Left ventricle myocardium inferior (tissue), 1 donor: ENCODE data around the gene RRP8. TPM values are rescaled to one million over a fixed set of nuclear protein-coding genes. Genes with fewer than 3 reads are reported as not detected.

Experiments used
- DNase-seq: peaks from one replicate; pipeline ENCODE4 v3.0.0-alpha.2; 2020
- H3K27ac ChIP-seq: fragments of 200-600 bp; replicated peaks from 2 replicates; pipeline ENCODE4 v1.8.0; 2021
- H3K27me3 ChIP-seq: fragments of 200-600 bp; 2 replicates; pipeline ENCODE4 v1.8.0; 2021; ENCODE audit warnings: low read depth
- H3K36me3 ChIP-seq: fragments of 200-600 bp; 2 replicates; pipeline ENCODE4 v1.8.0; 2021
- H3K4me1 ChIP-seq: fragments of 200-600 bp; 2 replicates; pipeline ENCODE4 v1.8.0; 2021
- H3K4me3 ChIP-seq: fragments of 200-600 bp; 2 replicates; pipeline ENCODE4 v1.8.0; 2021; ENCODE audit warnings: mild to moderate bottlenecking, moderate library complexity
- H3K9me3 ChIP-seq: fragments of 200-600 bp; replicated peaks from 2 replicates; pipeline ENCODE4 v1.8.0; 2021
- CTCF ChIP-seq: fragments of 200-600 bp; IDR thresholded peaks from 2 replicates; pipeline ENCODE4 v1.8.0; 2021; ENCODE audit warnings: antibody characterized with exemption, mild to moderate bottlenecking, borderline replicate concordance
- intact Hi-C: fragments of 100-400 bp; cut with micrococcal nuclease; formaldehyde crosslinking; loops from one replicate; pipeline ENCODE4 v1.11.0; 2022
- total RNA-seq: library from RNA; stranded (reverse); fragmentation: NEBNext Ultra II Directional; extraction: Animal tissue kit (Norgen Biotek cat#: 25700); gene quantifications from one replicate; pipeline ENCODE4 v1.2.1, GENCODE V29; 2021
- donor health status: DM: no; HTN: yes; CAD: no; lungs with severe emphysema.

RRP8 gene
- total RNA-seq, 1 donor from 2014 or later: 19.2 TPM

DNA sequence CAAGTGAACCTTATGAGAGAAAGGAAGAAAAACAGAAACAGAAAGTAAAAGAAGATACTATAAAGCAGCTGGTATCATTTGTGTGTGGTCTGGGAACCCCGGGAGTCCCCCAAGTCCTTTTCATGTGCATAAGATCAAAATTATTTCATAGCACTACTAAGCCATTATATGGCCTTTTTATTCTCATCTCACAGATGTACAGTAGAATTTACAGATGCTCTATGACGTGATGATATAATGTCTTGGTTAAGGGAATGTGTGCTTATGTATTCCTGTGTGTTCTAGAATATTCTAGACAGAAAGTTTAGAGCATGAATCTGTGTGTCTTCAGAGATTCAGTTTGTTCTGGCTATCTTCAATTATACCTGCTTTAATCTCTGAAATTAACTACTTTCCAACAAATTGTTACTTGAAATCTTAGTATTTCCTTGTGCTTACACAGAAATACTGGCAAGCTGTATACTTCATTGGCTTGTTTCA is 24.4 kb upstream of the RRP8 start:
- no peaks in the 10 kb centered on the region for H3K9me3 ChIP-seq
- TF ChIP-seq CTCF: no peak
- intact Hi-C loops: no loop called here
- H3K27ac ChIP-seq: no peak overlapping the region
- peaks cover 15% of the 10 kb centered on the region for H3K4me1 ChIP-seq
- H3K36me3 ChIP-seq: peaks cover 66% of the 10 kb centered on the region
- no peak for DNase-seq
- H3K4me3 ChIP-seq: no peak overlapping the region
- no peaks in the 10 kb centered on the region for H3K27me3 ChIP-seq

GRCh38 chr11:6626971-6627761 is 23.8 kb upstream of the RRP8 start:
- H3K4me1 ChIP-seq: peaks cover 10% of the 10 kb centered on the region
- no peaks in the 10 kb centered on the region for H3K9me3 ChIP-seq
- H3K27ac ChIP-seq: peak overlapping the region; percentile 8
- H3K27me3 ChIP-seq: no peaks in the 10 kb centered on the region
- H3K36me3 ChIP-seq: peaks cover 66% of the 10 kb centered on the region
- DNase-seq: peak; percentile 60
- intact Hi-C loops: no loop called here
- no peak for TF ChIP-seq CTCF
- no peak overlapping the region for H3K4me3 ChIP-seq

DNA sequence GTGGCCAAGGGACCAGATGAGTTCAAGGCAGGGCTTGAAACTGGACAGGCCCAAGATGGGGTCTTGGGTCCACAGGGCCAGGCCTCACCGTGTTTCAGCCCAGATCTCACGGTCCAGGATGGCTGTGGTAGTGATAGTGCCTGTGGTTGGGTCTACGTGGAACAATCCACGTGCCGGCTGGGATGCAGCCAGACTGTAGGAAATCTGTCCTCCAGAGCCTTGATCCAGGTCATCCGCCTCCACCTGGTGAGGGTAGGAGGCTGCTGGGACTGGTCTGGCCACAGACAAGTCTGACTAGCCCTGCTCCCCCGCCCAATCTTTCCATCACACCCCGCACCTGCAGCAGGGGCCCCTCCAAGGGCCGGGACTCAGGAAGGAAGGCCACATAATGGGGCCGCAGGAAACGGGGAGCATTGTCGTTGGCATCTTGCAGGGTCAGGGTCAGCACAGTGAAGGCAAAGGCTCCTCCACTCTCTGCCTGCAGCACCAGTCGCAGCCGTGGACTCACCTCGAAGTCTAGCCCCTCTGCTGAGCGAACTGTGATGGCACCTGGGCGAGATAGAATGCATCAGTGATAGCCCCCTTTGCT is 22.5 kb upstream of the RRP8 start:
- Histone ChIP-seq H3K9me3 (no peaks in the 10 kb centered on the region), H3K4me1 (peaks cover 10% of the 10 kb centered on the region), H3K36me3 (peaks cover 55% of the 10 kb centered on the region), H3K27me3 (no peaks in the 10 kb centered on the region), H3K27ac (no peak overlapping the region), H3K4me3 (no peak overlapping the region)
- TF ChIP-seq CTCF: no peak
- no peak for DNase-seq
- intact Hi-C loops: no loop called here

DNA sequence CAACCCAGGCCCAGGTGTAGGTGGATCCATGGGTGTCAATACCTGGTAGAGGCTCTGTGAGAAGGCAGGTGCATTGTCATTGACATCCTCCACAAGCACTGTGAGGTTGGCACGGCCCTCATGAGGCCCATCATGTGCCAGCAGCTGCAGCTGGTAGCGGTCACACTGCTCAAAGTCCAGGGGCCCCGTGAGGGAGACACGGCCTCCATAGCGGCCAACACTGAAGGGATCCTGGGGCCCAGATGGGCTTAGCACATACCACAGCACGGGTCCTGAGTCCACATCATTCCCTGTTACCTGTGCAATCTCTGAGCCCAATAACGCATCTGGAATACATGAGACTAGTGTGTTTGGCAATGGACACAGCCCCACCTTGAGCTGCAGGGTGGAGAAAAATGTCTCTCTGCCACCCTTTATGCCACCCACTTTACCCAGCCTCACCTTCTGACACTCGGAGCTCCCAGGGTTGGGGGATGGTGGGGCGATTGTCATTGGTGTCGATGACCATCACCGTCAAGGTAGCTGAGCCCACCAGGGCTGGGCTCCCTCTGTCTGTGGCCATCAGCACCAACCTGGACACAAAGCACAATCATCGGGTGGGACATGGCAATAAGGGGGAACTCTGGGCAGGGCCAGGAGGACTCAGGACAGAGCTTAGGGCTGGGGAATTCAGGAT is 21.9 kb upstream of the RRP8 start:
- Histone ChIP-seq H3K27me3 (no peaks in the 10 kb centered on the region), H3K4me3 (no peak overlapping the region), H3K27ac (no peak overlapping the region), H3K9me3 (no peaks in the 10 kb centered on the region), H3K4me1 (peaks cover 10% of the 10 kb centered on the region), H3K36me3 (peaks cover 50% of the 10 kb centered on the region)
- DNase-seq: peak; percentile 10
- intact Hi-C loops: no loop called here
- no peak for TF ChIP-seq CTCF

GRCh38 chr11:6623391-6624363 is 20.3 kb upstream of the RRP8 start:
- Histone ChIP-seq H3K36me3 (peaks cover 35% of the 10 kb centered on the region), H3K27me3 (no peaks in the 10 kb centered on the region), H3K4me1 (peaks cover 23% of the 10 kb centered on the region), H3K27ac (no peak overlapping the region), H3K9me3 (no peaks in the 10 kb centered on the region), H3K4me3 (no peak overlapping the region)
- TF ChIP-seq CTCF: no peak
- DNase-seq: peak; percentile 10
- intact Hi-C loops: no loop called here
